WTC11 (cell line): ENCODE measurements around the gene OBSCN. TPM values are rescaled to one million over a fixed set of nuclear protein-coding genes. Genes with fewer than 3 reads are reported as not detected.

Experiments used
- ATAC-seq: fragments of 200-7000 bp; cut with Tn5 transposase; 2 replicates; pipeline ENCODE4 v1.10.0; 2021; ENCODE audit warnings: mild to moderate bottlenecking, moderate library complexity
- CTCF ChIA-PET: fragments of 300-600 bp; sonication (Branson Sonifier 250); formaldehyde crosslinking; loops from one replicate; lab custom pipeline; 2021; ENCODE audit warnings: antibody characterized with exemption; lab: Charles Lee
- POLR2A ChIA-PET: fragments of 350-600 bp; sonication (Branson Sonifier 250); formaldehyde crosslinking; loops from one replicate; lab custom pipeline; 2021; ENCODE audit warnings: antibody characterized with exemption; lab: Charles Lee
- DNase-seq: peaks from one replicate; pipeline ENCODE4 v3.0.0; 2021; ENCODE audit warnings: low spot score
- H3K27ac Mint-ChIP-seq: 2 replicates; pipeline ENCODE4 v1.8.0; 2021; ENCODE audit warnings: mixed read lengths
- H3K27me3 Mint-ChIP-seq: 2 replicates; pipeline ENCODE4 v1.8.0; 2021; ENCODE audit warnings: low read depth, mild to moderate bottlenecking, moderate library complexity, mixed read lengths
- H3K36me3 Mint-ChIP-seq: 2 replicates; pipeline ENCODE4 v1.8.0; 2021; ENCODE audit warnings: mixed read lengths
- H3K4me1 Mint-ChIP-seq: 2 replicates; pipeline ENCODE4 v1.8.0; 2022; ENCODE audit warnings: mixed read lengths
- H3K4me3 Mint-ChIP-seq: 2 replicates; pipeline ENCODE4 v1.8.0; 2021; ENCODE audit warnings: mild to moderate bottlenecking, moderate library complexity, mixed read lengths
- H3K9me3 Mint-ChIP-seq: 2 replicates; pipeline ENCODE4 v1.8.0; 2021; ENCODE audit warnings: mixed read lengths
- ATF1 ChIP-seq: sonication (generic); formaldehyde crosslinking; IDR thresholded peaks from 2 replicates; pipeline ENCODE4 v1.8.1; 2023; ENCODE audit warnings: mild to moderate bottlenecking, moderate library complexity, missing genetic modification reagents
- CDX4 ChIP-seq: fragments of 250-450 bp; sonication (Bioruptor Pico); IDR thresholded peaks from 2 replicates; pipeline ENCODE4 v1.9.0; 2021; ENCODE audit warnings: moderate library complexity, mild to moderate bottlenecking, inconsistent platforms, borderline replicate concordance
- E2F5 ChIP-seq: sonication (generic); formaldehyde crosslinking; IDR thresholded peaks from 2 replicates; pipeline ENCODE4 v1.8.1; 2022; ENCODE audit warnings: mild to moderate bottlenecking, moderate library complexity, missing genetic modification reagents
- EMX1 ChIP-seq: fragments of 250-450 bp; sonication (Bioruptor Pico); IDR thresholded peaks from 2 replicates; pipeline ENCODE4 v1.8.0; 2021; ENCODE audit warnings: mild to moderate bottlenecking
- HMGXB4 ChIP-seq: sonication (generic); formaldehyde crosslinking; IDR thresholded peaks from 2 replicates; pipeline ENCODE4 v1.8.1; 2023; ENCODE audit warnings: mild to moderate bottlenecking, moderate library complexity, missing genetic modification reagents
- MXD4 ChIP-seq: fragments of 250-450 bp; sonication (Bioruptor Pico); IDR thresholded peaks from 2 replicates; pipeline ENCODE4 v1.8.0; 2021; ENCODE audit warnings: mild to moderate bottlenecking, moderate library complexity, borderline replicate concordance
- NFYB ChIP-seq: sonication (generic); formaldehyde crosslinking; conservative IDR thresholded peaks from 2 replicates; pipeline ENCODE4 v1.8.0; 2022; ENCODE audit warnings: low read depth, missing genetic modification reagents
- PREB ChIP-seq: sonication (generic); formaldehyde crosslinking; IDR thresholded peaks from 2 replicates; pipeline ENCODE4 v1.8.1; 2022; ENCODE audit warnings: mild to moderate bottlenecking, missing genetic modification reagents, moderate library complexity, borderline replicate concordance
- SMAD3 ChIP-seq: sonication (generic); formaldehyde crosslinking; IDR thresholded peaks from 2 replicates; pipeline ENCODE4 v1.8.0; 2022; ENCODE audit warnings: missing genetic modification reagents, mild to moderate bottlenecking, borderline replicate concordance
- STAT6 ChIP-seq: sonication (generic); formaldehyde crosslinking; conservative IDR thresholded peaks from 2 replicates; pipeline ENCODE4 v1.8.1; 2023; ENCODE audit warnings: mild to moderate bottlenecking, low read depth, missing genetic modification reagents, moderate library complexity
- ZNF138 ChIP-seq: sonication (generic); formaldehyde crosslinking; conservative IDR thresholded peaks from 2 replicates; pipeline ENCODE4 v1.8.1; 2022; ENCODE audit warnings: mild to moderate bottlenecking, moderate library complexity, missing genetic modification reagents
- total RNA-seq: library from RNA; stranded (reverse); gene quantifications from 3 replicates; pipeline ENCODE4 v1.2.3, GENCODE V29; 2021
- TF ChIP-seq, protein P1 (sequence below): sonication (generic); formaldehyde crosslinking; IDR thresholded peaks from 2 replicates; pipeline ENCODE4 v1.8.0; 2022; ENCODE audit warnings: mild to moderate bottlenecking, missing genetic modification reagents
- TF ChIP-seq, protein P2 (sequence below): sonication (generic); formaldehyde crosslinking; IDR thresholded peaks from 2 replicates; pipeline ENCODE4 v1.8.0; 2023; ENCODE audit warnings: missing genetic modification reagents, mild to moderate bottlenecking, borderline replicate concordance

OBSCN gene
- total RNA-seq, 1 experiment from 2014 or later = 38.8 TPM

GRCh38 chr1:228368801-228369607, 161.2 kb downstream of the OBSCN start:
- Mint-ChIP-seq H3K9me3 (no peaks in the 10 kb centered on the region), H3K4me1 (peaks cover 3% of the 10 kb centered on the region; the same call in 1 of the 2 replicates), H3K27ac (no peak overlapping the region), H3K4me3 (no peak overlapping the region), H3K36me3 (no peaks in the 10 kb centered on the region), H3K27me3 (no peaks in the 10 kb centered on the region; the same call in 1 of the 2 replicates)
- ChIA-PET CTCF (no interaction called here), POLR2A (no interaction called here)
- TF ChIP-seq CDX4 (CRISPR knock-in tag) (no peak), ZNF138 (CRISPR knock-in tag) (no peak), SMAD3 (no peak), NFYB (no peak), STAT6 (no peak), E2F5 (CRISPR knock-in tag) (no peak), PREB (CRISPR knock-in tag) (no peak), ATF1 (CRISPR knock-in tag) (no peak), MXD4 (no peak), EMX1 (CRISPR knock-in tag) (no peak), HMGXB4 (CRISPR knock-in tag) (no peak)
- TF ChIP-seq, protein P1, sequence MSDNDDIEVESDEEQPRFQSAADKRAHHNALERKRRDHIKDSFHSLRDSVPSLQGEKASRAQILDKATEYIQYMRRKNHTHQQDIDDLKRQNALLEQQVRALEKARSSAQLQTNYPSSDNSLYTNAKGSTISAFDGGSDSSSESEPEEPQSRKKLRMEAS (CRISPR knock-in tag) = no peak
- TF ChIP-seq, protein P2, sequence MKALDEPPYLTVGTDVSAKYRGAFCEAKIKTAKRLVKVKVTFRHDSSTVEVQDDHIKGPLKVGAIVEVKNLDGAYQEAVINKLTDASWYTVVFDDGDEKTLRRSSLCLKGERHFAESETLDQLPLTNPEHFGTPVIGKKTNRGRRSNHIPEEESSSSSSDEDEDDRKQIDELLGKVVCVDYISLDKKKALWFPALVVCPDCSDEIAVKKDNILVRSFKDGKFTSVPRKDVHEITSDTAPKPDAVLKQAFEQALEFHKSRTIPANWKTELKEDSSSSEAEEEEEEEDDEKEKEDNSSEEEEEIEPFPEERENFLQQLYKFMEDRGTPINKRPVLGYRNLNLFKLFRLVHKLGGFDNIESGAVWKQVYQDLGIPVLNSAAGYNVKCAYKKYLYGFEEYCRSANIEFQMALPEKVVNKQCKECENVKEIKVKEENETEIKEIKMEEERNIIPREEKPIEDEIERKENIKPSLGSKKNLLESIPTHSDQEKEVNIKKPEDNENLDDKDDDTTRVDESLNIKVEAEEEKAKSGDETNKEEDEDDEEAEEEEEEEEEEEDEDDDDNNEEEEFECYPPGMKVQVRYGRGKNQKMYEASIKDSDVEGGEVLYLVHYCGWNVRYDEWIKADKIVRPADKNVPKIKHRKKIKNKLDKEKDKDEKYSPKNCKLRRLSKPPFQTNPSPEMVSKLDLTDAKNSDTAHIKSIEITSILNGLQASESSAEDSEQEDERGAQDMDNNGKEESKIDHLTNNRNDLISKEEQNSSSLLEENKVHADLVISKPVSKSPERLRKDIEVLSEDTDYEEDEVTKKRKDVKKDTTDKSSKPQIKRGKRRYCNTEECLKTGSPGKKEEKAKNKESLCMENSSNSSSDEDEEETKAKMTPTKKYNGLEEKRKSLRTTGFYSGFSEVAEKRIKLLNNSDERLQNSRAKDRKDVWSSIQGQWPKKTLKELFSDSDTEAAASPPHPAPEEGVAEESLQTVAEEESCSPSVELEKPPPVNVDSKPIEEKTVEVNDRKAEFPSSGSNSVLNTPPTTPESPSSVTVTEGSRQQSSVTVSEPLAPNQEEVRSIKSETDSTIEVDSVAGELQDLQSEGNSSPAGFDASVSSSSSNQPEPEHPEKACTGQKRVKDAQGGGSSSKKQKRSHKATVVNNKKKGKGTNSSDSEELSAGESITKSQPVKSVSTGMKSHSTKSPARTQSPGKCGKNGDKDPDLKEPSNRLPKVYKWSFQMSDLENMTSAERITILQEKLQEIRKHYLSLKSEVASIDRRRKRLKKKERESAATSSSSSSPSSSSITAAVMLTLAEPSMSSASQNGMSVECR (CRISPR knock-in tag) = no peak
- DNase-seq = peak; percentile 9
- no peak for ATAC-seq
